GM23338 (cell line): Measurements from ENCODE around the gene LACC1. TPM values are rescaled to one million over a fixed set of nuclear protein-coding genes. Genes with fewer than 3 reads are reported as not detected.
A peak's percentile ranks its signal among the peaks of the same experiment; 100 is the strongest.

Source experiments
- ATAC-seq: fragments of 200-7000 bp; cut with Tn5 transposase; 3 replicates; pipeline ENCODE4 v1.9.1; 2020
- DNase-seq: peaks from one replicate; pipeline ENCODE4 v3.0.0-alpha.2; 2015; ENCODE audit warnings: low spot score
- H2AFZ ChIP-seq: fragments of 200-600 bp; sonication (generic); 2 replicates; pipeline ENCODE4 v1.8.0; 2016; ENCODE audit warnings: antibody characterized with exemption, mild to moderate bottlenecking, moderate library complexity
- H3F3A ChIP-seq: fragments of 200-600 bp; sonication (generic); replicated peaks from 2 replicates; pipeline ENCODE4 v1.8.0; 2017; ENCODE audit warnings: antibody characterized with exemption, mixed run types, low read depth
- H3K27ac ChIP-seq: fragments of 200-600 bp; sonication (generic); 2 replicates; pipeline ENCODE4 v1.6.1; 2016; ENCODE audit warnings: low read depth
- H3K27me3 ChIP-seq: fragments of 200-600 bp; sonication (generic); 2 replicates; pipeline ENCODE4 v1.8.0; 2016; ENCODE audit warnings: mild to moderate bottlenecking, mixed run types, moderate library complexity; ENCODE audit not compliant: insufficient read depth
- H3K36me3 ChIP-seq: fragments of 200-600 bp; sonication (generic); 2 replicates; pipeline ENCODE4 v1.8.0; 2016; ENCODE audit warnings: mild to moderate bottlenecking; ENCODE audit not compliant: insufficient read depth
- H3K4me1 ChIP-seq: fragments of 200-600 bp; sonication (generic); 2 replicates; pipeline ENCODE4 v1.8.0; 2016; ENCODE audit warnings: mild to moderate bottlenecking, moderate library complexity; ENCODE audit not compliant: insufficient read depth
- H3K4me2 ChIP-seq: fragments of 200-600 bp; sonication (generic); 2 replicates; pipeline ENCODE4 v1.7.1; 2017; ENCODE audit warnings: mixed run types
- H3K4me3 ChIP-seq: fragments of 200-600 bp; sonication (generic); 2 replicates; pipeline ENCODE4 v1.6.1; 2016; ENCODE audit warnings: mixed run types
- H3K79me2 ChIP-seq: fragments of 200-600 bp; sonication (generic); replicated peaks from 2 replicates; pipeline ENCODE4 v1.8.0; 2017; ENCODE audit warnings: mild to moderate bottlenecking; ENCODE audit not compliant: insufficient read depth
- H3K9me2 ChIP-seq: fragments of 200-600 bp; sonication (generic); 2 replicates; pipeline ENCODE4 v1.8.0; 2017; ENCODE audit not compliant: insufficient read depth
- H4K20me1 ChIP-seq: fragments of 200-600 bp; sonication (generic); replicated peaks from 2 replicates; pipeline ENCODE4 v1.8.0; 2017; ENCODE audit warnings: mild to moderate bottlenecking; ENCODE audit not compliant: insufficient read depth
- H3K27ac Mint-ChIP-seq: 2 replicates; pipeline ENCODE4 v1.8.0; 2020; ENCODE audit warnings: inconsistent platforms, mild to moderate bottlenecking, moderate library complexity, mixed read lengths
- H3K27me3 Mint-ChIP-seq: 3 replicates; pipeline ENCODE4 v1.8.0; 2022; ENCODE audit warnings: low read depth, mild to moderate bottlenecking, moderate library complexity, mixed read lengths, inconsistent platforms; ENCODE audit not compliant: insufficient read depth, poor library complexity
- H3K36me3 Mint-ChIP-seq: 3 replicates; pipeline ENCODE4 v1.8.0; 2021; ENCODE audit warnings: low read depth, mild to moderate bottlenecking, inconsistent platforms, moderate library complexity, mixed read lengths
- H3K4me1 Mint-ChIP-seq: 3 replicates; pipeline ENCODE4 v1.8.0; 2020; ENCODE audit warnings: mild to moderate bottlenecking, inconsistent platforms, mixed read lengths
- H3K4me3 Mint-ChIP-seq: 3 replicates; pipeline ENCODE4 v1.8.0; 2021; ENCODE audit warnings: moderate library complexity, mild to moderate bottlenecking, inconsistent platforms, mixed read lengths
- H3K9me3 Mint-ChIP-seq: 3 replicates; pipeline ENCODE4 v1.8.0; 2020; ENCODE audit warnings: moderate library complexity, mild to moderate bottlenecking, inconsistent platforms, mixed read lengths
- CREB1 ChIP-seq: fragments of 250-450 bp; sonication (Bioruptor Pico); IDR thresholded peaks from 2 replicates; pipeline ENCODE4 v1.5.0; 2020; ENCODE audit warnings: low read depth, mild to moderate bottlenecking, moderate library complexity
- CTCF ChIP-seq, 2 experiments: fragments of 200-600 bp in 1 of 2; sonication (generic) in 1 of 2; conservative IDR thresholded peaks; 2 replicates each; pipeline versions ENCODE4 v1.5.1 to v1.6.1; 2016 to 2017; ENCODE audit warnings: antibody characterized with exemption in 2 of 2, low read depth in 2 of 2, mild to moderate bottlenecking in 2 of 2, moderate library complexity in 1 of 2
- ETS1 ChIP-seq: IDR thresholded peaks from 2 replicates; pipeline ENCODE4 v1.6.1; 2016; ENCODE audit warnings: antibody characterized with exemption
- EZH2 ChIP-seq: fragments of 200-600 bp; sonication (generic); IDR thresholded peaks from one replicate; pipeline ENCODE4 v1.8.0; 2017; ENCODE audit warnings: antibody characterized with exemption, mild to moderate bottlenecking, low read depth; ENCODE audit not compliant: unreplicated experiment
- EZH2phosphoT487 ChIP-seq: fragments of 200-600 bp; sonication (generic); IDR thresholded peaks from one replicate; pipeline ENCODE4 v1.8.1; 2018; ENCODE audit warnings: antibody characterized with exemption; ENCODE audit not compliant: unreplicated experiment
- JUNB ChIP-seq: IDR thresholded peaks from one replicate; pipeline ENCODE4 v1.6.1; 2016; ENCODE audit warnings: antibody characterized with exemption; ENCODE audit not compliant: unreplicated experiment
- NANOG ChIP-seq: IDR thresholded peaks from 2 replicates; pipeline ENCODE4 v1.6.1; 2016; ENCODE audit warnings: antibody characterized with exemption, borderline replicate concordance
- POLR2AphosphoS5 ChIP-seq: IDR thresholded peaks from 2 replicates; pipeline ENCODE4 v1.6.1; 2016; ENCODE audit warnings: antibody characterized with exemption, low read depth
- REST ChIP-seq: IDR thresholded peaks from one replicate; pipeline ENCODE4 v1.6.1; 2018; ENCODE audit warnings: antibody characterized with exemption; ENCODE audit not compliant: unreplicated experiment
- STAT1 ChIP-seq: IDR thresholded peaks from one replicate; pipeline ENCODE4 v1.6.1; 2016; ENCODE audit warnings: antibody characterized with exemption; ENCODE audit not compliant: unreplicated experiment
- ZNF114 ChIP-seq: fragments of 250-450 bp; sonication (Bioruptor Pico); IDR thresholded peaks from 2 replicates; pipeline ENCODE4 v1.5.0; 2020; ENCODE audit warnings: mild to moderate bottlenecking, moderate library complexity
- ZNF331 ChIP-seq: fragments of 250-450 bp; sonication (Bioruptor Pico); IDR thresholded peaks from 2 replicates; pipeline ENCODE4 v1.5.0; 2020; ENCODE audit warnings: low read depth, mild to moderate bottlenecking, moderate library complexity
- ZNF462 ChIP-seq: fragments of 250-450 bp; sonication (Bioruptor Pico); IDR thresholded peaks from 2 replicates; pipeline ENCODE4 v1.5.0; 2020; ENCODE audit warnings: mild to moderate bottlenecking, moderate library complexity
- polyA plus RNA-seq: library from polyadenylated mRNA; unstranded; fragments of >200 nt; fragmentation: Nextera tagmentation; extraction: Ambion mirVana; gene quantifications from 2 replicates; pipeline ENCODE4 v1.2.1, GENCODE V29; 2016
- total RNA-seq: library from RNA; depleted of rRNA; stranded (reverse); fragments of >200 nt; shearing (Covaris generic); gene quantifications from 2 replicates; pipeline ENCODE4 v1.2.3, GENCODE V29; 2014

Gene LACC1
- total and polyA plus RNA-seq, 2 experiments from 2014 or later: 4.4 to 4.6 TPM

- Histone ChIP-seq H3F3A (no peaks in the 10 kb centered on the region), H3K79me2 (no peaks in the 10 kb centered on the region; the same call in 1 of the 2 replicates), H3K4me1 (peaks cover 27% of the 10 kb centered on the region), H3K27ac (no peak overlapping the region), H3K4me2 (peak overlapping the region; percentile 83), H3K4me3 (peak overlapping the region; percentile 73), H3K36me3 (no peaks in the 10 kb centered on the region), H3K9me2 (no peaks in the 10 kb centered on the region), H2AFZ (peak overlapping the region; percentile 67; the same call in 1 of the 2 replicates), H3K27me3 (peaks cover 13% of the 10 kb centered on the region), H4K20me1 (no peaks in the 10 kb centered on the region)
- no peak for TF ChIP-seq ZNF114 (CRISPR knock-in tag)
- TF ChIP-seq ZNF331 (CRISPR knock-in tag): no peak
- no peak for TF ChIP-seq ZNF462
- no peak for TF ChIP-seq EZH2
- no peak for TF ChIP-seq EZH2phosphoT487
- no peak for TF ChIP-seq STAT1
- no peak for TF ChIP-seq CTCF (conservative IDR thresholded peaks at IDR 0.05; ENCODE audit: low read depth in 2 of 2)
- TF ChIP-seq ETS1: no peak
- no peak for TF ChIP-seq CREB1 (CRISPR knock-in tag)
- no peak for TF ChIP-seq REST
- TF ChIP-seq POLR2AphosphoS5: no peak
- no peak for TF ChIP-seq NANOG
- TF ChIP-seq JUNB: no peak
- ATAC-seq: no peak
- Mint-ChIP-seq H3K27me3 (peaks cover 5% of the 10 kb centered on the region), H3K9me3 (no peaks in the 10 kb centered on the region), H3K36me3 (no peaks in the 10 kb centered on the region), H3K4me1 (peaks cover 40% of the 10 kb centered on the region), H3K27ac (no peak overlapping the region), H3K4me3 (peak overlapping the region; percentile 85)
- DNase-seq: peak; percentile 15
These were observed 631 bp downstream of the LACC1 start for GRCh38 chr13:43880214-43880855.
